ENCODE data around the gene TSPYL4.

Gene TSPYL4

DNA sequence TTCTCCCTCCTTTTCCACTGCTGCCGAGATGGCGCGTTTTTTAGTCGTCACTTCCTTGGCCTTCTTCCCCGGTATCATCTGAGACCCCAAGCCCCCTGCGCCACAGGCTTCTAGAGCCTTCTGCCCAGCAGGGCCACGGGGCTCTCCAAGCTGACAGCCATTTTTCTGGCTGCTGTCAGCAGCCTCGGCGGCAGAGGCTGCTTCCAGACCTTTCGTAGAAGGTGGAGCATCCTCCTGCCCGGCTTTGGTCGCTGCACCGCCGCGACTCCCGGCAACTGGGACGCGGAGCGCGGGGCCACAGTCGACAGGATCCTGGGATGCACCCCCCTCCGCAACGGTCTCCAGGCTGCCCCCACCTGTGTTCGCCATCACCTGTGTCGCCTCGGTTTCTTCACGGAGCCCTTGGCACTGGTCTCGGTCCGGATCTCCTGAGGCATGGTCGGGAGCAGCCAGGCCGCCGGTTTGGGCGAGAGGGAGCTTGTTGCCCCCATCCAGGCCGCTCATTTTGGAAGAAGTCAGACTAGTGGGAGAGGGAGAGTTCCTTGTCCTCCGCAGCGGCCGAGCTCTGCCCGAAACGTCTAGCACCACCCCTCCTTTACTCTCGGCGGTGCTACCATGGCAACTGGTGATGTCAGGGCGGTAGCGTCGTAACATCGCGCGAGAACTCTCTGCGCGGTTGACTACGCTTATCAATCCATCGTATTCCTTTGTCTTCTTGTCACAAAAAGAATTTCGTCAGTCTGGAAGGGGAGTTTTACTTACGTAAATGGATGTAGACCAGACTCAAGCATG is at the start of gene TSPYL4:
TSPYL4 (minus strand) TSS at position 571 of the 792 bp plus-strand sequence; CDS start at position 504, 67 bp downstream.
- TF ChIP-seq ZFX (IDR thresholded peaks at IDR 0.05; ENCODE audit: borderline replicate concordance) (no peak), CTCF (IDR thresholded peaks at IDR 0.05) (no peak)

GRCh38 chr6:116301104-116301503 is 47.2 kb upstream of the TSPYL4 start:
- H3K27ac ChIP-seq: no peak overlapping the region
- TF ChIP-seq ZFX (IDR thresholded peaks at IDR 0.05; ENCODE audit: borderline replicate concordance) (no peak), CTCF (IDR thresholded peaks at IDR 0.05) (no peak)

More for the DNA sequence above, at the start of gene TSPYL4:
- H3K27ac ChIP-seq: peak within 1 kb of the TSS; percentile 84

- no peak overlapping the region for H3K27ac ChIP-seq
- no peak for TF ChIP-seq CTCF (IDR thresholded peaks at IDR 0.05)
These were observed 46.7 kb upstream of the TSPYL4 start for GRCh38 chr6:116300566-116300965.

DNA sequence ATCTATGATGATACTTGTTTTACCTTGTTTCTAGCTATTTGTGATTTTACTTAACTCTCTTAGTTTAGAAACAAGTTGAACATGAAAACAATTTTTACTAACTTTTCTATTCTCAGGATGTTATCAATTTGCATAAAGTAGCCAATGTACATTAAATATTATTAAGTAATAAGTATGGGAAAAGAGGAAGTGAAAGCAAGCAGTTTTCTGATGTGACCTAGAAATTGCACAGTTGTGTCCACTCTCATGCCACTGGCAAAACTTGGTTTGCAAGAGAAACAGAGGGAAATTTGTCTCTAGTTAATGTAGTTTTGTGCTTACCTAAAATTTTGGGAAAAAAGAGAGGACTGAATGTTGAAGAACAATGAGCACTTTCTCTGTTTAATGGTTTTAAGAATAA is 45.1 kb upstream of the TSPYL4 start:
- no peak for TF ChIP-seq ZFX (IDR thresholded peaks at IDR 0.05; ENCODE audit: borderline replicate concordance)
- no peak for TF ChIP-seq CTCF (IDR thresholded peaks at IDR 0.05)
- H3K27ac ChIP-seq: no peak overlapping the region

DNA sequence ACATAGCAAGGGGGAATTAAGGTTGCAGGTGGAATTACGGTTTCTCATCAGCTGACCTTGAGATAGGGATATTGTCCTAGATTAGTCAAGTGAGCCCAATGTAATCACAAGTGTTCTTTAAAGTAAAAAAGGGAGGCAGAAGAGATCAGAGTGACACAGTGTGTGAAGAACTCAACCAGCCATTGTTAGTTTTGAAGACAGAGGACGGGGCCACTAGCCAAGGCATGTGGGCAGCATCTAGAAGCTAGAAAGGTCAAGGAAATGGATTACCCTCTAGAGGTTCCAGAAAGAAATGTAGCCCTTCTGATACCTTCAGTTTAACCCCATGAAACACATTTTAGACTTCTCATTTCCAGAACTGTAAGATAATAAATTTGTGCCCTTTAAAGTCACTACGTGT is 44.4 kb upstream of the TSPYL4 start:
- H3K27ac ChIP-seq: no peak overlapping the region

GRCh38 chr6:116292553-116292952 is 38.7 kb upstream of the TSPYL4 start:
- no peak for TF ChIP-seq ZFX (IDR thresholded peaks at IDR 0.05; ENCODE audit: borderline replicate concordance)
- no peak for TF ChIP-seq CTCF (IDR thresholded peaks at IDR 0.05)
- no peak overlapping the region for H3K27ac ChIP-seq

More for the DNA sequence above, 44.4 kb upstream of the TSPYL4 start:
- TF ChIP-seq CTCF (IDR thresholded peaks at IDR 0.05): no peak
- TF ChIP-seq ZFX (IDR thresholded peaks at IDR 0.05; ENCODE audit: borderline replicate concordance): no peak

- no peak overlapping the region for H3K27ac ChIP-seq
- TF ChIP-seq ZFX (IDR thresholded peaks at IDR 0.05; ENCODE audit: borderline replicate concordance) (no peak), CTCF (IDR thresholded peaks at IDR 0.05) (no peak)
These were observed 38.0 kb upstream of the TSPYL4 start for GRCh38 chr6:116291701-116292396.

Measured in 22Rv1 (cell line).